Measurements from ENCODE around the gene SLC39A9.

The SLC39A9 gene

GRCh38 chr14:69479696-69480095 is 81.2 kb downstream of the SLC39A9 start:
- no peak for FAIRE-seq
- DNase-seq (ENCODE audit: insufficient read length, low spot score): no peak
- no peak for TF ChIP-seq PAX5 (IDR thresholded peaks at IDR 0.05; ENCODE audit: insufficient read depth, low read length, severe bottlenecking)
- no peak for TF ChIP-seq POLR2AphosphoS5 (IDR thresholded peaks at IDR 0.05; ENCODE audit: low read depth, low read length)
- no peak for TF ChIP-seq SPI1 (IDR thresholded peaks at IDR 0.05; ENCODE audit: low read depth, low read length)
- TF ChIP-seq POLR2A (IDR thresholded peaks at IDR 0.05; ENCODE audit: low read depth, low read length): no peak
- TF ChIP-seq TAF1 (IDR thresholded peaks at IDR 0.05; ENCODE audit: low read depth, low read length): no peak
- no peak for TF ChIP-seq POU2F2 (IDR thresholded peaks at IDR 0.05; ENCODE audit: low read depth, low read length)

- DNase-seq (ENCODE audit: insufficient read length, low spot score) (no peak), FAIRE-seq (no peak)
Observed at GRCh38 chr14:69480136-69480535, 81.6 kb downstream of the SLC39A9 start.

GRCh38 chr14:69481815-69482568 is 83.5 kb downstream of the SLC39A9 start:
- FAIRE-seq: peak; percentile 97
- peak; percentile 64 for DNase-seq (ENCODE audit: insufficient read length, low spot score)
- TF ChIP-seq SPI1 (IDR thresholded peaks at IDR 0.05; ENCODE audit: low read depth, low read length) (peak; percentile 88), POU2F2 (IDR thresholded peaks at IDR 0.05; ENCODE audit: low read depth, low read length) (no peak), PAX5 (IDR thresholded peaks at IDR 0.05; ENCODE audit: insufficient read depth, low read length, severe bottlenecking) (peak; percentile 35)

More at GRCh38 chr14:69480136-69480535, 81.6 kb downstream of the SLC39A9 start:
- no peak for TF ChIP-seq POLR2A (IDR thresholded peaks at IDR 0.05; ENCODE audit: low read depth, low read length)
- TF ChIP-seq SPI1 (IDR thresholded peaks at IDR 0.05; ENCODE audit: low read depth, low read length): no peak
- TF ChIP-seq POU2F2 (IDR thresholded peaks at IDR 0.05; ENCODE audit: low read depth, low read length): no peak
- TF ChIP-seq TAF1 (IDR thresholded peaks at IDR 0.05; ENCODE audit: low read depth, low read length): no peak
- no peak for TF ChIP-seq POLR2AphosphoS5 (IDR thresholded peaks at IDR 0.05; ENCODE audit: low read depth, low read length)
- no peak for TF ChIP-seq PAX5 (IDR thresholded peaks at IDR 0.05; ENCODE audit: insufficient read depth, low read length, severe bottlenecking)

GRCh38 chr14:69483765-69484443 is 85.4 kb downstream of the SLC39A9 start:
- TF ChIP-seq SPI1 (IDR thresholded peaks at IDR 0.05; ENCODE audit: low read depth, low read length) (no peak), POU2F2 (IDR thresholded peaks at IDR 0.05; ENCODE audit: low read depth, low read length) (no peak)
- DNase-seq (ENCODE audit: insufficient read length, low spot score) (no peak), FAIRE-seq (no peak)

- FAIRE-seq: no peak
- no peak for DNase-seq (ENCODE audit: insufficient read length, low spot score)
- TF ChIP-seq POLR2A (IDR thresholded peaks at IDR 0.05; ENCODE audit: low read depth, low read length): no peak
- TF ChIP-seq POU2F2 (IDR thresholded peaks at IDR 0.05; ENCODE audit: low read depth, low read length): no peak
- no peak for TF ChIP-seq SPI1 (IDR thresholded peaks at IDR 0.05; ENCODE audit: low read depth, low read length)
- no peak for TF ChIP-seq PAX5 (IDR thresholded peaks at IDR 0.05; ENCODE audit: insufficient read depth, low read length, severe bottlenecking)
- no peak for TF ChIP-seq POLR2AphosphoS5 (IDR thresholded peaks at IDR 0.05; ENCODE audit: low read depth, low read length)
- TF ChIP-seq TAF1 (IDR thresholded peaks at IDR 0.05; ENCODE audit: low read depth, low read length): no peak
Observed at GRCh38 chr14:69484444-69485314, 86.2 kb downstream of the SLC39A9 start, which contains the start of gene PLEKHD1. Gene PLEKHD1, plus strand, starts transcription at chr14:69484728. Its CDS starts 238 bp downstream, at chr14:69484966.

- FAIRE-seq (no peak), DNase-seq (ENCODE audit: insufficient read length, low spot score) (no peak)
- no peak for TF ChIP-seq TAF1 (IDR thresholded peaks at IDR 0.05; ENCODE audit: low read depth, low read length)
- TF ChIP-seq POLR2AphosphoS5 (IDR thresholded peaks at IDR 0.05; ENCODE audit: low read depth, low read length): no peak
- no peak for TF ChIP-seq SPI1 (IDR thresholded peaks at IDR 0.05; ENCODE audit: low read depth, low read length)
- no peak for TF ChIP-seq POU2F2 (IDR thresholded peaks at IDR 0.05; ENCODE audit: low read depth, low read length)
- no peak for TF ChIP-seq PAX5 (IDR thresholded peaks at IDR 0.05; ENCODE audit: insufficient read depth, low read length, severe bottlenecking)
- no peak for TF ChIP-seq POLR2A (IDR thresholded peaks at IDR 0.05; ENCODE audit: low read depth, low read length)
Observed at GRCh38 chr14:69485315-69485660, 86.8 kb downstream of the SLC39A9 start.

- FAIRE-seq (no peak), DNase-seq (ENCODE audit: insufficient read length, low spot score) (no peak)
- TF ChIP-seq POLR2AphosphoS5 (IDR thresholded peaks at IDR 0.05; ENCODE audit: low read depth, low read length) (no peak), POU2F2 (IDR thresholded peaks at IDR 0.05; ENCODE audit: low read depth, low read length) (no peak), POLR2A (IDR thresholded peaks at IDR 0.05; ENCODE audit: low read depth, low read length) (no peak), TAF1 (IDR thresholded peaks at IDR 0.05; ENCODE audit: low read depth, low read length) (no peak), SPI1 (IDR thresholded peaks at IDR 0.05; ENCODE audit: low read depth, low read length) (no peak), PAX5 (IDR thresholded peaks at IDR 0.05; ENCODE audit: insufficient read depth, low read length, severe bottlenecking) (no peak)
Observed at GRCh38 chr14:69485701-69486100, 87.2 kb downstream of the SLC39A9 start.

GRCh38 chr14:69487226-69487625 is 88.7 kb downstream of the SLC39A9 start:
- TF ChIP-seq TAF1 (IDR thresholded peaks at IDR 0.05; ENCODE audit: low read depth, low read length): no peak
- no peak for FAIRE-seq
- DNase-seq (ENCODE audit: insufficient read length, low spot score): no peak

GRCh38 chr14:69487771-69488170 is 89.3 kb downstream of the SLC39A9 start:
- TF ChIP-seq POU2F2 (IDR thresholded peaks at IDR 0.05; ENCODE audit: low read depth, low read length): no peak
- TF ChIP-seq POLR2AphosphoS5 (IDR thresholded peaks at IDR 0.05; ENCODE audit: low read depth, low read length): no peak
- DNase-seq (ENCODE audit: insufficient read length, low spot score) (no peak), FAIRE-seq (no peak)
